GM12878 (cell line): ENCODE measurements around the gene HSD17B2. TPM values are rescaled to one million over a fixed set of nuclear protein-coding genes. Genes with fewer than 3 reads are reported as not detected.

Experiments
- ATAC-seq: fragments of 200-7000 bp; cut with Tn5 transposase; 3 replicates; pipeline ENCODE4 v1.9.1; 2020; ENCODE audit warnings: mild to moderate bottlenecking, moderate library complexity
- BruUV-seq: library from RNA; stranded (reverse); fragments of 400-500 nt; replicated peaks from 2 replicates; lab custom pipeline; 2021; lab: Mats Ljungman, UMichigan
- CTCF ChIA-PET: fragments of 300-600 bp; sonication (Branson Sonifier 250); formaldehyde crosslinking; extraction: SDS; loops from one replicate; lab custom pipeline; 2021; ENCODE audit warnings: inconsistent platforms; lab: Yijun Ruan, JAX
- POLR2A ChIA-PET: fragments of 350-600 bp; formaldehyde crosslinking; extraction: SDS; loops from one replicate; lab custom pipeline; 2021; ENCODE audit warnings: inconsistent platforms; lab: Charles Lee
- RAD21 ChIA-PET: fragments of 300-600 bp; sonication (Branson Sonifier 250); formaldehyde crosslinking; loops from one replicate; lab custom pipeline; 2023; ENCODE audit warnings: antibody characterized with exemption; ENCODE audit not compliant: unreplicated experiment; lab: Charles Lee
- SMC1A ChIA-PET: fragments of 300-600 bp; sonication (Branson Sonifier 250); formaldehyde crosslinking; loops from one replicate; lab custom pipeline; 2023; ENCODE audit not compliant: unreplicated experiment, uncharacterized antibody; lab: Charles Lee
- DNase-seq: peaks from one replicate; pipeline ENCODE4 v3.0.0-alpha.2; 2011; ENCODE audit warnings: low read depth, low spot score
- FAIRE-seq: peaks from 3 replicates; lab custom pipeline; 2011; peaks lifted over from hg19 to GRCh38; lab: Jason Lieb, UNC
- H2AFZ ChIP-seq: 2 replicates; pipeline ENCODE4 v1.6.0; 2011; ENCODE audit warnings: low read depth, low read length, control low read depth; ENCODE audit not compliant: control insufficient read depth
- H3K27ac ChIP-seq: 2 replicates; pipeline ENCODE4 v1.5.1; 2011; ENCODE audit warnings: control low read depth; ENCODE audit not compliant: control insufficient read depth, insufficient read depth
- H3K27me3 ChIP-seq, 2 experiments: replicated peaks in 1 of 2; 2 replicates each; pipeline versions ENCODE4 v1.6.0 to v1.6.1; 2011; ENCODE audit warnings: low read length in 1 of 2; ENCODE audit not compliant: control insufficient read depth in 2 of 2, insufficient read depth in 2 of 2
- H3K36me3 ChIP-seq, 2 experiments: 2 replicates each; pipeline ENCODE4 v1.5.1; 2011; ENCODE audit warnings: low read length in 1 of 2; ENCODE audit not compliant: control insufficient read depth in 2 of 2, insufficient read depth in 2 of 2
- H3K4me1 ChIP-seq: 2 replicates; pipeline ENCODE4 v1.6.1; 2011; ENCODE audit warnings: mild to moderate bottlenecking, low read length, moderate library complexity, mixed read lengths; ENCODE audit not compliant: control insufficient read depth, insufficient read depth
- H3K4me2 ChIP-seq: 2 replicates; pipeline ENCODE4 v1.6.0; 2011; ENCODE audit warnings: control low read depth; ENCODE audit not compliant: control insufficient read depth, insufficient read depth
- H3K4me3 ChIP-seq: fragments of 200-600 bp; sonication (generic); 2 replicates; pipeline ENCODE4 v1.5.1; 2016
- H3K79me2 ChIP-seq: 2 replicates; pipeline ENCODE4 v1.6.0; 2011; ENCODE audit warnings: low read length; ENCODE audit not compliant: control insufficient read depth, insufficient read depth
- H3K9ac ChIP-seq: 2 replicates; pipeline ENCODE4 v1.8.0; 2011; ENCODE audit warnings: low read length, control low read depth, mixed read lengths; ENCODE audit not compliant: control insufficient read depth, insufficient read depth
- H3K9me3 ChIP-seq: replicated peaks from 3 replicates; pipeline ENCODE4 v1.5.1; 2011; ENCODE audit warnings: mild to moderate bottlenecking, low read length; ENCODE audit not compliant: control insufficient read depth, insufficient read depth
- H4K20me1 ChIP-seq: 2 replicates; pipeline ENCODE4 v1.6.0; 2011; ENCODE audit not compliant: control insufficient read depth, insufficient read depth
- CBFB ChIP-seq: IDR thresholded peaks from 2 replicates; pipeline ENCODE4 v1.6.1; 2016; ENCODE audit warnings: antibody characterized with exemption, low read depth
- CREM ChIP-seq: IDR thresholded peaks from 2 replicates; pipeline ENCODE4 v1.6.1; 2014; ENCODE audit warnings: antibody characterized with exemption, low read depth
- EP300 ChIP-seq, 2 experiments: fragments of 150-350 bp in 1 of 2; IDR thresholded peaks; 2 replicates each; pipeline ENCODE4 v1.6.1; 2011 to 2012; ENCODE audit warnings: low read depth in 2 of 2, low read length in 2 of 2, borderline replicate concordance in 1 of 2, improper control_type of control experiment in 1 of 2, inconsistent platforms in 1 of 2; ENCODE audit not compliant: control insufficient read depth in 1 of 2
- FOS ChIP-seq: IDR thresholded peaks from 3 replicates; pipeline ENCODE4 v1.6.1; 2011; ENCODE audit warnings: borderline replicate concordance; ENCODE audit not compliant: insufficient read length; ENCODE audit errors: extremely low read depth
- KAT2A ChIP-seq: conservative IDR thresholded peaks from 2 replicates; pipeline ENCODE4 v1.6.1; 2011; ENCODE audit warnings: low read depth, low read length; ENCODE audit not compliant: control insufficient read depth
- NFIC ChIP-seq: IDR thresholded peaks from 2 replicates; pipeline ENCODE4 v1.6.1; 2012; ENCODE audit warnings: low read depth, mild to moderate bottlenecking, inconsistent platforms, low read length, moderate library complexity
- RELA ChIP-seq: fragments of 450-650 bp; IDR thresholded peaks from 2 replicates; pipeline ENCODE4 v1.8.0; 2014; ENCODE audit warnings: borderline replicate concordance; ENCODE audit not compliant: partially characterized antibody
- SMAD1 ChIP-seq: fragments of 450-650 bp; IDR thresholded peaks from 2 replicates; pipeline ENCODE4 v1.6.1; 2018; ENCODE audit warnings: mild to moderate bottlenecking, low read depth; ENCODE audit not compliant: partially characterized antibody
- STAT3 ChIP-seq: IDR thresholded peaks from 2 replicates; pipeline ENCODE4 v1.6.1; 2011; ENCODE audit warnings: low read depth, low read length, improper control_type of control experiment
- TBL1XR1 ChIP-seq: IDR thresholded peaks from 2 replicates; pipeline ENCODE4 v1.6.1; 2012; ENCODE audit warnings: low read depth, low read length, improper control_type of control experiment
- TCF12 ChIP-seq: IDR thresholded peaks from 2 replicates; pipeline ENCODE4 v1.6.1; 2011; ENCODE audit warnings: low read depth, mild to moderate bottlenecking, low read length
- YY1 ChIP-seq: IDR thresholded peaks from 2 replicates; pipeline ENCODE4 v1.6.1; 2011; ENCODE audit warnings: low read depth, mild to moderate bottlenecking, low read length
- ZBED1 ChIP-seq: IDR thresholded peaks from 2 replicates; pipeline ENCODE4 v1.6.1; 2016; ENCODE audit warnings: borderline replicate concordance
- ZNF274 ChIP-seq: IDR thresholded peaks from one replicate; pipeline ENCODE4 v1.8.0; 2011; ENCODE audit not compliant: insufficient read length, insufficient read depth
- WGBS: methylation state at CpG from one replicate; pipeline ENCODE4 v1.1.6; 2016; ENCODE audit warnings: low lambda C conversion rate; ENCODE audit not compliant: insufficient replicate concordance, insufficient coverage; ENCODE audit errors: missing lambda C conversion rate; 5-methylcytosine and 5-hydroxymethylcytosine counted together
- in situ Hi-C: fragments of 300-500 bp; cut with MboI; formaldehyde crosslinking; loops from 9 replicates; pipeline ENCODE4 v1.14.3; 2018; ENCODE audit warnings: mixed read lengths
- intact Hi-C: fragments of 100-400 bp; cut with micrococcal nuclease; formaldehyde crosslinking; loops from one replicate; pipeline ENCODE4 v1.14.2; 2022; ENCODE audit not compliant: unreplicated experiment
- polyA plus RNA-seq, 11 experiments: library from polyadenylated mRNA; depleted of rRNA in 4 of 11; unstranded in 6 of 11; stranded (reverse) in 5 of 11; fragments of >200 nt; fragmentation: Nextera tagmentation in 4 of 11; fragmentation: Illumina TruSeq in 1 of 11; extraction: Ambion mirVana in 4 of 11; extraction: Trizol in 1 of 11; gene quantifications; 1 replicate in 1 of 11; 2 replicates in 10 of 11; pipeline versions ENCODE4 v1.2.1 to v1.2.3, GENCODE V29; 2011 to 2016; ENCODE audit warnings: inconsistent platforms in 2 of 11, missing spikeins in 2 of 11, low read depth in 1 of 11
- total RNA-seq, 4 experiments: library from RNA; depleted of rRNA in 3 of 4; stranded (reverse); fragments of >200 nt in 3 of 4; fragmentation: Illumina TruSeq in 1 of 4; extraction: Trizol in 1 of 4; gene quantifications; 2 replicates each; pipeline versions ENCODE4 v1.2.1 to v1.2.3, GENCODE V29; 2013 to 2021
- TF ChIP-seq, protein P1 (sequence below): IDR thresholded peaks from 2 replicates; pipeline ENCODE4 v1.6.1; 2012; ENCODE audit warnings: low read depth, low read length, improper control_type of control experiment
- TF ChIP-seq, protein P2 (sequence below): fragments of 450-650 bp; IDR thresholded peaks from 2 replicates; pipeline ENCODE4 v1.6.1; 2016; ENCODE audit warnings: mild to moderate bottlenecking

Gene HSD17B2
- total and polyA plus RNA-seq, 10 of the 15 experiments (the other 5 are each of a cell fraction or from before 2014, with no cell fraction given) = not detected

DNA sequence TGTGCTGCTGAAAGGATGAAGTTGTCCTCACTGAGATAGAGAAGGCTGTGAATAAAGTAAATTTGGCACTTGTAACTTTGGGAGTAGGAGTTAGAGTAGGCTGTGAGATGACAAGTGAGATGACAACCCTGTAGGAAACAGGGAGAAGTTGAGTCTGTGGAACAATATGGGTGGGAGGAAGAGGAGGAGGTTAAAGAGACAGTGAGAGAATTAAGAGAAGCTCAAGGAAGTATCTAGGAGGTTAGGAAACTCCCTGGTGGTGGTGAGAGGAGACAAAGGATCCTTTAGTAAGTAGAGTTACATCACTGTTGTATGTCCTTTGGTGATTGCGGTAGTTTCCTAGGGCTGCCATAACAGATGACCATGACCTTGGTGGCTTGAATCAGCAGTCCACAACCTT lies 10.7 kb upstream of the HSD17B2 start:
- Histone ChIP-seq H3K4me1 (no peaks in the 10 kb centered on the region), H3K79me2 (no peaks in the 10 kb centered on the region), H3K27me3 (no peaks in the 10 kb centered on the region; a peak in 1 of 4 replicates), H3K9ac (no peak overlapping the region), H3K9me3 (no peaks in the 10 kb centered on the region), H4K20me1 (no peaks in the 10 kb centered on the region), H3K4me2 (no peak overlapping the region), H3K4me3 (no peak overlapping the region), H2AFZ (no peak overlapping the region), H3K27ac (no peak overlapping the region), H3K36me3 (no peaks in the 10 kb centered on the region)
- no TSS peak for BruUV-seq
- WGBS = 94% methylated on average over 1 of the region's 1 CpG
- intact Hi-C loops = no loop called here
- ATAC-seq = no peak
- in situ Hi-C loops = no loop called here
- RAD21 ChIA-PET = no interaction called here
- POLR2A ChIA-PET = no interaction called here
- CTCF ChIA-PET = no interaction called here
- FAIRE-seq = no peak
- no peak for DNase-seq
- TF ChIP-seq SMAD1 (no peak), CREM (no peak), KAT2A (no peak), CBFB (no peak), EP300 (IDR thresholded peaks at IDR 0.05; ENCODE audit: borderline replicate concordance in 1 of 2, control insufficient read depth in 1 of 2, low read depth in 2 of 2, low read length in 2 of 2) (no peak), TCF12 (no peak), YY1 (no peak), NFIC (no peak), ZNF274 (no peak), TBL1XR1 (no peak), FOS (no peak), RELA (no peak), STAT3 (no peak), ZBED1 (no peak)
- TF ChIP-seq, protein P1, sequence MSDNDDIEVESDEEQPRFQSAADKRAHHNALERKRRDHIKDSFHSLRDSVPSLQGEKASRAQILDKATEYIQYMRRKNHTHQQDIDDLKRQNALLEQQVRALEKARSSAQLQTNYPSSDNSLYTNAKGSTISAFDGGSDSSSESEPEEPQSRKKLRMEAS = no peak
- TF ChIP-seq, protein P2, sequence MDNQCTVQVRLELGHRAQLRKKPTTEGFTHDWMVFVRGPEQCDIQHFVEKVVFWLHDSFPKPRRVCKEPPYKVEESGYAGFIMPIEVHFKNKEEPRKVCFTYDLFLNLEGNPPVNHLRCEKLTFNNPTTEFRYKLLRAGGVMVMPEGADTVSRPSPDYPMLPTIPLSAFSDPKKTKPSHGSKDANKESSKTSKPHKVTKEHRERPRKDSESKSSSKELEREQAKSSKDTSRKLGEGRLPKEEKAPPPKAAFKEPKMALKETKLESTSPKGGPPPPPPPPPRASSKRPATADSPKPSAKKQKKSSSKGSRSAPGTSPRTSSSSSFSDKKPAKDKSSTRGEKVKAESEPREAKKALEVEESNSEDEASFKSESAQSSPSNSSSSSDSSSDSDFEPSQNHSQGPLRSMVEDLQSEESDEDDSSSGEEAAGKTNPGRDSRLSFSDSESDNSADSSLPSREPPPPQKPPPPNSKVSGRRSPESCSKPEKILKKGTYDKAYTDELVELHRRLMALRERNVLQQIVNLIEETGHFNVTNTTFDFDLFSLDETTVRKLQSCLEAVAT = no peak
- SMC1A ChIA-PET = no interaction called here
